MV-4-11 (cell line): ENCODE data around the gene COL11A1.

Experiments
- DNase-seq: peaks from one replicate; lab custom pipeline; 2025; lab: John Stamatoyannopoulos, UW

Gene COL11A1

DNA sequence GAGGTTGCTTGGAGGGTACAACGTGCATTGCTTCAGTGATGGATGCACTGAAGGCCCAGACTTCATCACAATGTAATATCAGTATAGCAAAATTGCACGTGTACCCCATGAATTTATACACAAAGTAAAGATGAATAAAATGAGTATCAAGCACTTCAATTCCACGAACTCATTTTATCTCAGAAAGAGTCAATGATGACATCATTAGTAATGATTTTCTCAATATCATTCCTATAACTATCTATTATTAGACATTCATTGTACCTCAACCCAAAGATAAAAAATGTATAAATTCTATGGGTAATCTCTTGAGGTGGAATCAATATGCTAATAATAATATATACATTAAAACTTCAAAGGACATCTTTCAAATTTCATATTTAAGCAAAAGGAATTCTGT is 208.4 kb downstream of the COL11A1 start:
- no peak for DNase-seq

DNA sequence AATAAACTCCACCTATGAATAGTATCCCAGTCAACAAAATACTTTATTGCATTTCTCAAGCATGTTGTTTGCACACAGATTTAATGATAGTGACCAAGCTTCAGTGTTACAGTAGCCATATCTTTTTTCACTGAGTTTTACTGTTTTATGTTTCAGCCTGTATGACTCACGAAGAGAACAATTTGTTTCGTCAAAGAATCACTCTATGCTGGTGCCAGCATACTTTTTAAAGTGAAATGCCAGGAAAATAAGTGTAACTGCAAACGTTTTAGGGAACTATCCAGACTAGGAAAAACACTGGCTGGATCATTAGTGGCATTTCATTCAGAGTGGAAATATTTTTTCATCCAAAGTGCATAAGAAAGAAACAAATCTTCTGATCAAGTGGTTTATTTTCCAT is 210.8 kb downstream of the COL11A1 start:
- DNase-seq: no peak

DNA sequence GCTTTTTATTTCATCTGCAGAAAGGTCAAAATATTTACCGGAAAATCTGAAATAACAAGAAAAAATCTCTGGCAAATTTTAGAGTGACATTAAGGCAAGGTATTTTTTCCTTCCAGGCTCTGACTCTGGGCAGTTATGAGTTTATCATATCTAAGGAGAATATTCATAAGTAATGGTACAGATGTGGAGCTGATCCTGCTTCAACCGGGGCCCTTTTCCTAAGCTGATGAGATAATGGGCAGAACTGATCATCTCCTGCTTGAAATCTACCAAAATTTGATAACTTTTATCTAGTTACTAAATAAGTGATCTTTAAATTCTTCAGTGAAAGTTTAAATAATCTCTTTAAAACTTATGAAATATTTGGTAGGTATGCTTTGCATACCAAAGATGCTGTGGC is 211.6 kb downstream of the COL11A1 start:
- no peak for DNase-seq

DNA sequence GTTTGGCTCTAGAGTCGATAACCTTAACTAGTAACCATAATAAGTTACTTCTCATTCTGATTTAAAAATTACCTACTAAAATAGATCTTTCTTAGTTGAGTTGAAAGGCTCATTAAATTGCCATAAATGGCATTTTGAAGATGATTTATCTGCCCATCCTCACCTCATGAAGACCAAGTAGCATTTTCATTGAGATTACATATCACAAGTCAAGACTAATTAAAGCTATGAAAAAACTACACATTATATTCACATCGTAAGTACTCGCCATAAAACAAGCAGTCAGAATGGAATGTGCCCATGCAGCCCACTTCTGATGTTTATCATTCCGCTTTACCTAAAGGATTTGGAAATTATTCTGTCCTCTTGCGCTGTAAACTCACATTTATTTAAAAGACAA is 212.0 kb downstream of the COL11A1 start:
- DNase-seq: no peak

DNA sequence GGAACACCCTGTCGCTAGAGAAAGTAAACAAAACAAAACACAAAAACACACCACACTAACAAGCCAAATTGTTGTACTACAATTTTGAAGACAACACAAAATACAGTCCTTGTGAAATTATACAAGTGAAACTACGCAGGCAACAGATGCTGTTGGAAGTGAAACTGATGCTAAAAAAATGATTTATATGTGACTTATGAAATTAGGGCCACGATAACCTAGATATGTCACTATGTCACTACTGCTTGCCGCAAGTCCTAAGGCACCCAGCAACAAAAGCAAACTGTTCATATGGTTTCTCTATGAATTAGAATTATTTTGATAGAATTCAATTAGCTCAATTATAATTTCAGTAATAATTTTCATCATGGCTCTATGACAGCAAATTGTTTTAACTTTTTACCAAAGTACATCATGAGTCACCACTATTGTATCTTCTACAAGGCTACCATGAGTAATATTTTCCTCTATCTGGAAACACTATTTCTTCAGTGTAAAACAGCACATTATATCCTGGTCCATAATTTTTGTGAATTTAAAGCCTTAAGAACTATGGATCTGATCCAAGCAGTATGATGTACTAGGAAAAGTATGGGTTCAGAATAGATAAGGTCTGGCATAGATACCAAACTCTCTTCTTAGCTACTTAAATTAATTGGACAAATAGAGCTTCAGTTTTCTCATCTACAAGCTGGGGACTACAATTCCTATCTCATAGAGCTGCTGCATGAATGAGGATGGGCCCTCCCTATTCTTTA is 216.3 kb downstream of the COL11A1 start:
- DNase-seq: peak; percentile 68

DNA sequence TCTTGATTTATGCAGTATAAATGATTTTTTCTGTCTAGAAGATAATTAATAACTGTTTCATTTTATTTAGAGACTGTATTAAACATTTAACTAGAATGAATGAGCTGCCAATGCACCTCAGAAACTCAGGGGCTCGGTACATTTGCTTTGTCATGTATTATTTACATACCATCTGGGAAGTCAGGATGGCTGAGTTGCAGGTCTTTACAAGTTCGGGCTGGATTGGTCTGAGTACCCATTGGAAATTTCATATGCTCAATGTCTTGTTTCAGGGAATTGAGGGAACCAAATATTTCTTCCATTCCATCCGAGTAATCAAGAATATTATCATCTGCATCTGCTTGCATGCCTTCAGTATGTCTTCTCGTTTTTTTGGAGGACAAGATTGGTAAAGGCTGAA is 221.7 kb downstream of the COL11A1 start:
- DNase-seq: no peak

DNA sequence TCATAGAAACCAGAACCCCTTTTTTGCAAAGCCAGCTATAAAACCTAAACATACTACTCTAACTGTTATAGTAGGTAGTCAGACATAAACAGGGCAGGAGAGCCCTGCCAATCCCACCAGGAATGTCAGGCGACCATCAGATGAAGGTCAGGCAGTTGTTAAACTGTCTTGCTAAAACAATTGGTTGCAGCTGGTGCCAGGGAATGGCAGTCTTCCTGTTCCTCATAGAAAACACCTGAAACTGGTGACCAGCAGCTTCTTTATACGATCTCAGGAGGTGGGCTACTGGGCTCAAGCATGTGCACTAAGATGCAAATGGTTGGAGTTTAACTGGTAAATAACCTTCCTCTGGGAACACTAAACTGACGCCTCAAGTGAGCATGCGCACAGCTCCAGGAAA is 224.1 kb downstream of the COL11A1 start:
- no peak for DNase-seq

DNA sequence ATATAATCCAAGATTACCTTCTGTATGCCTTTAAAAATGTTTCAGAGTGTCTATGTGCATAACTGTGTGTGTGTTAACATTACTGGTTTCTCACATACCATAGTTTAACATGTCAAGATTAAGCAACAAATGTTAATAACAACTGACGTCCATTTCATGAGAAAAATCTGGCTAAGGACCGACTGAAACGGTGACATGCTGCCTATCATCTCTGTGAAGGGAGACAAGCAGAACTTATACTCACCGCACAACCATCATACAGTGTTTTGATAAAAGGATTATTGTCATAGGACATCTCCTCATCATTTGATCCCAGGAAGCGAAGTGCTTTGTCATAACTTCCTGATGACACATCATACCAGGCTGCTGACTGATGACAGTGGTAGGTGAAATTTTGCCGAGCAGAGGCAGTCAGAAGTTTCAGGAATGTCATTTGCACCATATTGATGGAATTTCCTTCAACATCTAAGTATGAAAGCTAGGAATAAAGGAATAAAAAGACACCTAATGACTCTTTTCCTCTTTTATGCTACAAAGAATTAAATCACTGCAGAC is 228.8 kb downstream of the COL11A1 start:
- no peak for DNase-seq

DNA sequence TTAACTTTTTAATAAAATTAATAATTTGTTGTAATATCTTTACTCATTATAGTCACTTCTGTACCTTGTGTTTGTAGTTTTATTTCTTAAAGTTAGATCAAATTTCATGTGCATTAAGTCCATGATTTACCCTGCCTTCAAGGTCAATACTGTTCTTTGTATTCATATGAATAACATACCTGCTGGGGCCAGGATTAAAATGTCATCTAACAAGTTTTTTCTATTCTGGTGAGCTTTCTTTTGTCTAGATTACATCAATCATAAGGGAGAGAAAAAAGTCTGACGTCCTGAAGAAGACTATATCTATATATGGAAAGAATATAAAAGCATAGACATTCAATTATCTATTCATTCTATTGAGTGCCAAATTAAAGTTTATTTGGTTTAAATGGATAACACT is 232.6 kb downstream of the COL11A1 start:
- no peak for DNase-seq

DNA sequence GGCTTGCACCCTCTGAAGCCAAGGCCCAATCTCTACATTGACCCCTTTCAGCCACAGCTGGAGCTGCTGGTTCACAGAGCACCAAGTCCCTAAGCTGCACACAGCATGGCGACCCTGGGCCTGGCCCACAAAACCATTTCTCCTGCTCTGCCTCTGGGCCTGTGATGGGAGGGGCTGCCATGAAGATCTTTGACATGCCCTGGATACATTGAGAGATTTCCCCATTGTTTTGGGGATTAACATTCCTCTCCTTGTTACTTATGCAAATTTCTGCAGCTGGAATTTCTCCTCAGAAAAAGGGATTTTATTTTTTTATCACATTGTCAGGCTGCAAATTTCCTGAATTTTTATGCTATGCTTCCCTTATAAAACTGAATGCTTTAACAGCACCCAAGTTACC is 235.8 kb downstream of the COL11A1 start:
- DNase-seq: no peak

DNA sequence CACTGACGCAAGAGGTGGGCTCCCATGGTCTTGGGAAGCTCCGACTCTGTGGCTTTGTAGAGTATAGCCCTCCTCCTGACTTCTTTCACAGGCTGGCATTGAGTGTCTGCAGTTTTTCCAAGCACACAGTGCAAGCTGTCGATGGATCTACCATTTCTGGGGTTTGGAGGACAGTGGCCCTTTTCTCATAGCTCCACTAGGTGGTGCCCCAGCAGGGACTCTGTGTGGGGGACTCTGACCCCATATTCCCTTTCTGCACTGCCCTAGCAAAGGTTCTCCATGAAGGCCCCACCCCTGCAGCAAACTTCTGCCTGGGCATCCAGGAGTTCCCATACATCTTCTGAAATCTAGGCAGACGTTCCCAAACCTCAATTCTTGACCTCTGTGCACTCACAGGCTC is 236.2 kb downstream of the COL11A1 start:
- DNase-seq: no peak

DNA sequence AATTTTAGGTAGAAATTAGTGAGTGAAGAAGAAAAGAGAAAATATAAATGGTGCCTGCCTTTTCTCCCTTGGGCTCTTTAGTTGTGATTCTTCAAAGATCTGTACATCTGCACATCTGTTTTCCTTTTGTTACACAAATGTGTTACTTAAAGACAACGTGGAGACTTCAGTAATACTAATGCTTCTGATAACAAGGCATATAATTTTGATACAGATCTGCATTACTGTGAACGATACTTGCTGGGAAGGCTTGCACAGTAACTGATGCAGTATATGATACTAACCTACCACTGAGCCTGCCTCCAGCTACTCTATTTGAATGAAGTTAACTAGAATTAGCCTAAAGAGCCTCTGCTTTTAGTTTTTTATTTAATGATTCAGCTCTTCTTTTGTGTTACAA is 244.6 kb downstream of the COL11A1 start:
- no peak for DNase-seq

DNA sequence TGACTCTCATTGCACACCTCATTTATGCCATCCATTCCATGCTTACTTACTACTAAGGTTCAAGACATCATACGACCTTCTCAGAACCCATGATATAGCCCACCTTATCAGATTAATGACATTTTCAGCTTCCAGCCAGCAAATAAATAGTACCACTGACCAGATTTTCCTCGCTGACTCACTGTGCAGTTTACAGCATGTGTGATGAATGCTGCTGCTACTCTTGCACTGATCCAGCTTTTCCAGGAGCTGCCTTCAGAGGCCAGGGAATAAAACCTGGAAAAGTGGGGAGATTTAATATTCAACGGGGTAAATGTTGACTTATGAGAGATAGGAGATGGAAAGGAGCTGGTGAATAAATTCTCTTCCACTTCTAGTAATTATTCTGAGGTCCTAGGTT is 247.1 kb downstream of the COL11A1 start:
- no peak for DNase-seq

DNA sequence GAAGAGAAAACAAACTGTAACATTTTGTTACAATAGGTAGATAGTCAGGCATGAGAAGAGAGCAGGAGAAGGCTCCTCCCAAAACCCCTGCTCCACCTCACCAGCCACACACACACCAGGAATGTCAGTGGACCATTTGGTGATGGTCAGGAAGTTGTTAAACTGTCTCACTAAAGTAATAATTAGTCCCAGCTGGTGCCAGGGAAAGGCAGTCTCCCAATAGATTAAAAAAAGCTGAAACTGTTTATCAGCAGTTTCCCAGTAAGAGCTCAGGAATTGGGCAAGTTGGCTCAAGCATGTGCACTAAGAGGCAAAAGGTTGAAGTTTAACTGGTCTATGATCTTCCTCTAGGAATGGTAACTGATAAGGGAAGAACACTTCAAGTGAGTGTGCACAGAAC is 249.6 kb downstream of the COL11A1 start:
- DNase-seq: no peak

DNA sequence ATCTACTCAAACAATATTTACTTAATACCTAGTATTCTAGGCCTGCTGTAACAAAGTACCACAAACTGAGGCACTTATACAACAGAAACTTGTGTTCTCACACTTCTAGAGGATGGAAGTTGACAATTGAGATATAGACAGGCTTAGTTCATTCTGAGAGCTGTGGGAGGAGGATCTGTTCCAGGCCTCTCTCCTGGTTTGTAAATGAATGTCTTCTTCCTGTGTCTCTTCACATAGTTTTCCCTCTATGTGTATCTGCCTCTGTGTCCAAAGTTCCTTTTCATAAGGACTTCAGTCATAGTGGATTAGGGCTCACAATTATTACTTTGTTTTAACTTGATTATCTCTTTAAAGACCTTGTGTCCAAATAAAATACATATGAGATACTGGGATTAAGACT is 251.1 kb downstream of the COL11A1 start:
- no peak for DNase-seq

DNA sequence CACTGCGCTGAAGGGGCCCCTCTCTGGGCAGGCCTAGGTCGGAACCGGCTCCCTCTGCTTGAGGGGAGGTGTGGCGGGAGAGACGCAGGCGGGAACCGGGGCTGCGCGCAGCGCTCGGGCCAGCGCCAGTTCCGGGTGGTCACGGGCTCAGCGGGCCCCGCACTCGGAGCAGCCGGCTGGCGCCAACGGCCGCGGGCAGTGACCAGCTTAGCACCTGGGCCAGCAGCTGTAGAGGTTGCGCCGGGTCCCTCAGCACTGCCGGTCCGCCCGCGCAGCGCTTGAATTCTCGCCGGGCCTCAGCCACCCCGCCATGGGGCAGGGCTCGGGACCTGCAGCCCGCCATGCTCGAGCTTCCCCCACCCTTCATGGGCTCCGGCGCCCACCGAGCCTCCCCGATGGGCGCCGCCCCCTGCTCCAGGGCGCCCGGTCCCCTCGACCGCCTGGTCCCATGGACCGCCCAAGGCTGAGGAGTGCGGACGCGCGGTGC is 254.6 kb downstream of the COL11A1 start:
- DNase-seq: no peak

DNA sequence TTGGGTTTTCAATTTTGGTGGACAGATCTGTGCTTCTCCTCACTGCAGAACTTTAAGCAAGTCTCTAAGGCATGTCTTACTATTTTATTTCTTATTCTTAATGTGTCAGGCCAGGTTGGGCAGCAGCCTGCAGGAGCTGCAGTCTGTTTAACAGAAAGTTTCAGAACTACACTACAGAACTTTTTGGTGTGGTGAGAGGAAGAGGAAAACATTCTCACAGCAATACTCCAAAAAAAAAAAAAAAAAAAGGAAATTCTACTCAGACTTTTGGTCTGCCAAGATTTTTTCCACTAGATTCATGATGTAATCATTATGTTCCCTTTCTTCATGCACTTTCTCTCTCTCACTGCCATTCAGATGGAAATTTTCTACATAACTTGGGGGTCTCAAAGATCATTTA is 255.2 kb downstream of the COL11A1 start:
- no peak for DNase-seq

DNA sequence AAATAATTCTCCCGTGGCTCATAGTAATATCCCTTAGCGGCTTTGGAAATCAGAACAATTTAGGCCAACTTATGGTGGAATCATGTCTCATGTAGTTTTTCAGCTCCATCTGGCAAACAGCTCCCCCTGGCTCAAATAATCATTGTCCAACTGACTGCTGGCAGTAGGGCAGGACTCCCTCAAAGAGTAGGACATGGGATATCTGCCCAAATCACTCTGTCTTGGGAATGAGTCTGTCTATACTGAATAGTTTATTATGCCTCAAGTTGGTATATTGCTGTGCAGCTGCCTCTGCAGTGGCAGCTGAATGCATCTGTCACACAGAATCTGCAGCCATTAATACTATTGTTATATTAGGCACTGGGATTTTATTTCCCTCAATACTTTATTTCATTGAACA is 255.7 kb downstream of the COL11A1 start:
- DNase-seq: no peak

DNA sequence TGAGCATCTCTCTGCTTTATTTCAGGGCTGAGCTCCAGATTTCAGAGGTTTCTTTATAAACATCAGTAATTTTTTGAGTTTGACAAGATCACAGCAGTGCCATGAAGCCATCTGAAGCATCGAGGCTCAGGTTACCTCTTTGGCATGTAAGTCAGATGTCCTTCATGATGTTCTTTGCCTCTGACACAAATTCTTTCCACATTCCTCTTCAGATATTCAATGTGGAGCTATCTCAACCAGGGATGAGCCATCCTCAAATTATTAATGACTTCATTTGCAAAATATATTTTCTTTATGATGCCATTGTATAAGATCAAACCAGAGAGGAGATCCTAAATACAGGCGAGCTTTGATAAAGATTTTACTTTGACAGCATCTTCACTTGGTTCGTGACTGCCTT is 256.7 kb downstream of the COL11A1 start:
- DNase-seq: no peak

DNA sequence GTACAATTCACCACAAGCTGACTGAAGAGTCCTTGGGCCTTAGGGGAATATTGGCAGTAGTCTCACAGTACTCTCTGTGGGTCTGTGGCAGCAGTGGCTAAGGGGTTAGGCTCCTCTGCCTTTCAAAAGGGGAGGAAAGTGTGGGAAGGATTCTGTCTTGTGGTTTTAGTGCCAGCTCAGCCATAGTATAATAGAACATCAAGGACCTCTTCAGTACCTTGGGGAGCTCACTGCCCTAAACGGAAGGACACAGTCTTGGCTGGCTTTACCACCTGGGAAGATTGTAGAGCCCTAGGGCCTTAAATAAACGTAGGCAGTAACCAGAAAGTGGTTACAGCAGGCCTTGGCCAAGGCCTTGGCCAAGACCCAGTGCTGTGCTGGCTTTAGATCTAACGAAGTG is 265.7 kb downstream of the COL11A1 start:
- DNase-seq: no peak

DNA sequence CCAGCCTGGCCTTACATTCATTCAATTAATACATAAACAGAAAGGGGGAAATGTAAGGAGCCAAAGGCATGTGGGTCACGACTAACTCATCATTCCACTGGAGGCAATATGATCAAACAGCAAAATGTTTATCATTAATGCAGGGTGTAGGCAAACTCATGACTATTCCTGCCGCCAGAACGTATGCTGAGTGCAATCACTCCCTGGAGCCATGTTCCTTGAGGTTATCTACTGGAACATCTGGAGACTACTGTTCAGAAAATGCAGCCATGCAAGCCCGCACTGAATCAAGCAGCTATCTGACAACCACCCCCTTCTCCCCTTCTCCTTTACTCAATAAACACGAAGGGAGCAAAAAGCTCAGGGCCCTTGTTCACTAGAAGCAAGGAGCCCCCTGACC is 267.6 kb downstream of the COL11A1 start:
- DNase-seq: no peak

DNA sequence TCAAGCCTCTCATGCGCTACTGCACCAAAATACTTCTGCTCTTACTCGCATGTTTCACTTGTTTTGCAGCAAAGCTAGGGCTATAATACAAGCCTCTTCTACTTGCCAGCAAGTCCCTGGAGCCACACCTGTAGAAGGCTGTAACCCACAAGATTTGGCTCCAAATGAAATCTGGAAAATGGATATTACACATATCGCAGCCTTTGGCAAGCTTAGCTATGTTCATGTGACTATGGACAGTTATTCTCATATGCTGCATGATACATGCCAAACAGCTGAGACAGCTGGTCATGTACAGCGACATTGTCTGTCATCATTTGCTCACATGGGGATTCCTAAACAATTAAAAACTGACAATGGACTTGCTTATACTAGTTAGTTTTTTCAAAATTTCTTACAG is 270.3 kb downstream of the COL11A1 start:
- DNase-seq: no peak

DNA sequence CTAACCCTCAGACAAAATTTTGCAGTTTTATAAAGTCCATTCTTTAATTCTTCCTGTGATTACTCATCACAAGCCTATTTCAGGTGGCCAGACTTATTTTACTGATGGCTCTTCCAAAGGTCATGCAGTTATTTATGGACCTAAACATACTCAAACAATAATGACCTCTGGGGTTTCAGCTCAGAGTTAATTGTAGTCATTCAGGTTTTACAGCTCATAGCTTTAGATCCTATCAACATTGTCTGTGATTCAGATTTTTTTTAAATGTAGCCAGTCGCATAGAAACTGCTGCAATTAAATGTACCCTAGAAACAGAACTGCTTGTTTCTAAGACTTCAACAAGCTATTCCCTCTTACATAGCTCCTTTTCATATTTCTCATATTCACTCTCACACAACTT is 270.8 kb downstream of the COL11A1 start:
- DNase-seq: no peak

DNA sequence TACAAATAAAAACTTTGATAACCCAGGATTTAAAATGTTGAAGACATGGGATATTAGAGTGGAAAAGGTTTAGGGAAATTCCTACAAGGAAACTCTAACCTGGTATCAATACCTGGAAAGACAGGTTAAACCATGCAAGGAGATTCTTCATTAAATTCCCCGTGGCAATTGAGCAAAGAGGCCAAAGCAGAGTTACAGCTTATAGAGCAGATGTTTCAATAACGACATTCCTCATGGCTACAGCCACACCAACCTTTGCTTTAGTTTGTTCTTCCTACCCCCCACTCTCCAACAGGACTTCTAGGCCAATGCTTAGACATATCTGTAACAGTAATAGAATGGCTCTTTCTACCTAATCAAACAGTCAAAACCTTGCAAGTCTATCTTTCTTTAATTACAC is 271.3 kb downstream of the COL11A1 start:
- no peak for DNase-seq
